ENCODE results near the gene NOS3.
A peak's percentile ranks its signal among the peaks of the same experiment; 100 is the strongest.
"Not testable (repeated sequence)": the region's sequence is repeated elsewhere in the genome, so short reads cannot be mapped to it uniquely, and the experiment has no call there.

NOS3 gene

GRCh38 chr7:151019130-151019447 lies 28.3 kb downstream of the NOS3 start:
- DNase-seq = no peak

DNA sequence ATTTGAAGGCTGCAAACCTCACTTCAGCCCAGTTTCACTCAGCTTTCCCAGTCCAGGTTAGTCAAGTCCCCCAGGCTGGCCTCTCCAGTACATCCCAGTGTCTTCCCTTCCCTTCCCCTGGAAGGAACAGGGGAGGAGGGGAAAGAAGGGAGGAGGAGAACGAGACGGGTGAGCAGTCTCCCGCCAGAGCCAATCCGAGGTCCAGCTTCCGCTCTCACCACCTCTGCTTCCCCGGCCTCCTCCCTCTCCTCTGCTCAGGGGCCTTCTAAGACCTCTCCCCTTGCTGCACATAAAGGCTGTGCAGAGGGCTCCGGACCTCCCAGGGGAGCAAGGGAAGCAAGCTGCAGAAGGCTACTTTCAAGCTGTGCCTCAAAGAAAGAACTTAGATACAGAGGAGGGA lies 29.4 kb downstream of the NOS3 start:
- DNase-seq = no peak

GRCh38 chr7:151023232-151023631 lies 32.4 kb downstream of the NOS3 start:
- no peak for DNase-seq

- no peak for DNase-seq
Observed at GRCh38 chr7:151024435-151025056, 33.7 kb downstream of the NOS3 start, which contains the start of gene ATG9B. Gene ATG9B, minus strand, starts transcription at chr7:151024494. Its CDS starts 71 bp downstream, at chr7:151024423.

DNA sequence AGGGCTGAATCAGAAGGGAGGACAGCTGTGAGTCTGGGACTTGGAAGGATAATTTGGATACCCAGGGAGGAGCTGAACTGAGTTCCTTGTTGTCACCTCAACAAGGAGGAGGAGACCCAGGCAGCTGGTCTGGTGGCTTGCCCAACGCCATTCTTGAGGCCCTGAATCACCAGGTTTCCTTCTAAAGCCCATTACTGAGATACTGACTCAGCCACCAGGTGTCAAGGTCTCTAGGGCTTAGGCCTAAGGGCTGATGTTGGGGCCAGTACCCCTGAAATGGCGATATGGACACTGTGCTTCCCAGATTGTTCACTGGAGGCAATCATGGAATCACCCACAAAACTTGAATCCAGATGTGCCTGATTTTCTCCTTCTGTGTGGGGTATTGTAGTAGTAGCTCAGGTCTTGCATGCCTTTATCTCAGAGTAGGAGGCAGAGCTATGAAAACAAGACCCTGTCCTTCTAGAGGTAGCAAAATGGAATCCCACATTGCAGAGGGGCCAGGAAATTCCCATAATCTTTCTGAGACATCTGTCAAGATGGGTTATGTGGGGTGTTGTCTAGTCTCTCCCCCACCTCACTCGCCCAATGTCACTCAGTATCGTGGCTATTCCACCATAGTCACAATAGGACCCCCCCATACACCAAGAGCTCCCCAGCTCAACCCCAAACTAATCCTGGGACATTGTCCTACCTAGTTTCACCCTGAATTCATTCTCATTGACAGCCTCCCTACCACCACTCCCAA lies 35.3 kb downstream of the NOS3 start:
- DNase-seq = no peak

DNA sequence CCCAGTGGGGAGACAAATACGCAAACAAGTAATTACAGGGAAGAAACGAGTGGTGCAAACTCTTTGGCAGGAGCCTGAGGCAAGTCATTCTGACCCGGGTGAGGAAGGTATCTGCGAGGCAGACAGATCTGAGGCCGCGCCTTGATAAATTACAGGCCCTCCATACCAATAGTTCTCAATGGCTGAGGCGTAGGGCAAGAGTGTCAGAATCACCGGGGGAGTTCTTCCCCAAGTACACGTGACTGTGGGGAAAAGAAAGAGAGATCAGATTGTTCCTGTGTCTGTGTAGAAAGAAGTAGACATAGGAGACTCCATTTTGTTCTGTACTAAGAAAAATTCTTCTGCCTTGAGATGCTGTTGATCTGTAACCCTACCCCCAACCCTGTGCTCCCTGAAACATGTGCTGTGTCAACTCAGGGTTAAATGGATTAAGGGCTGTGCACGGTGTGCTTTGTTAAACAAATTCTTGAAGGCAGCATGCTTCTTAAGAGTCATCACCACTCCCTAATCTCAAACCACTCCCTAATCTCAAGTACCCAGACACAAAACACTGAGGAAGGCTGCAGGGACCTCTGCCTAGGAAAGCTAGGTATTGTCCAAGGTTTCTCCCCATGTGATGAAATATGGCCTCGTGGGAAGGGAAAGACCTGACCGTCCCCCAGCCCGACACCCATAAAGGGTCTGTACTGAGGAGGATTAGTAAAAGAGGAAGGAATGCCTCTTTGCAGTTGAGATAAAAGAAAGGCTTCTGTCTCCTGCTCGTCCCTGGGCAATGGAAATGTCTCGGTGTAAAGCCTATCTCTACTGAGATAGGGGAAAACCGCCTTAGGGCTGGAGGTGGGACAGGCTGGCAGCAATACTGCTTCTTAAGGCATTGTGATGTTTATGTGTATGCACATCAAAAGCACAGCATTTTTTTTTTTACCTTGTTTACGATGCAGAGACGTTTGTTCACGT lies 36.2 kb downstream of the NOS3 start:
- DNase-seq = not testable (repeated sequence)

DNA sequence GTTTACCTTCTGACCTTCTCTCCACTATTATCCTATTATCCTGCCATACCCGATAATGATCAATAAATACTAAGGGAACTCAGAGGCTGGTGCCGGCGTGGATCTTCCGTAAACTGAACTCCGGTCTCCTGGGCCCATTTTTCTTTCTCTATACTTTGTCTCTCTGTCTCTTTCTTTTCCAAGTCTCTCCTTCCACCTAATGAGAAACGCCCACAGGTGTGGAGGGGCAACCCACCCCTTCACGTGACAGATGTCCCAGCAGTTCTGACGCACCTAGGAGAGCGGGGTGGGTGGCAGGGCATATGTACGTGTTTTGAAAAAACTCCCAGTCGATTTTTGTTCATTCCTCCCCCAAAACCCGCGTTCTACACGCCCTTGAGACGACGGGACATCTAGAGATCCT lies 36.9 kb downstream of the NOS3 start:
- DNase-seq = not testable (repeated sequence)

- peak; percentile 97 for DNase-seq
Observed at GRCh38 chr7:151028131-151028947, 37.5 kb downstream of the NOS3 start, which contains the start of gene ABCB8. Gene ABCB8, plus strand, starts transcription at chr7:151028450. Its CDS starts 66 bp downstream, at chr7:151028516.

DNA sequence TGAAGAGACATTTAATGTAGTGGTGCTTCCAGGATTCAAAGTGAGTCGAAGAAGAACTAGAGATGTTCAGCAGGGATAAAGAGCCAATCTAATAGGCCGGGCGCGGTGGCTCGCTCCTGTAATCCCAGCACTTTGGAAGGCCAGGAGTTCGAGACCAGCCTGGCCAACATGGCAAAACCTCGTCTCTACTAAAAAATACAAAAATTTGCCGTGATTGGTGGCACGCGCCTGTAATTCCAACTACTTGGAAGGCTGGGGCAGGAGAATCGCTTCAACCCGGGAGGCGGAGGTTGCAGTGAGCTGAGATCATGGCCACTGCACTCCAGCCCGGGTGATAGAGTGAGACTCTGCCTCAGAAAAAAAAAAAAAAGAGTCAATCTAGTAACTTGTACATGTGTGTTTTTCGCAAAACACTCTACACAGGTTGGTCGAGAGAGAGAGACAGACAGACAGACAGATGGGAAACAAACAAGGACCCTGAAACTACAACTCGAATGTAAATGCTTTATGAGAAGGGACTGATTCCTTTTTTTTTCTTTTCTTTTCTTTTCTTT lies 38.2 kb downstream of the NOS3 start:
- no peak for DNase-seq

DNA sequence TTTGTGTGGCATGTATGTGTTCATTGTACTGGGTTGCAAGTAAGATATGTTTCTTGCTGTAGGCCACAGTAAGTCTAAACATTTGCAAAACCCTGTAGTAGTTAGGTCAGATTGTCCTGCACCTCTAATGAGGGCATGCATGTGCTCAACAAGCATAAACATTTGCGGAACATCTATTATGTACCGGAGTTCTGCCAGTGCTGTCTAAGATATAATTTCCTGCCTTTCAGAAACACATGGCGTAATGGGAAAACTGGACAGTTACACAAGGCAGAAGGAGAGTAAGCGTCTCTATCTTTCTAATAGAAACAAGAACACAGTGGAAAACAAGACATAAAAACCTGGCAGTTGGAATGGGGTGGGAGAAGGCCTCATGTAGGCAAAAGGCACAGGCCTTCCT lies 40.2 kb downstream of the NOS3 start:
- DNase-seq = no peak

DNA sequence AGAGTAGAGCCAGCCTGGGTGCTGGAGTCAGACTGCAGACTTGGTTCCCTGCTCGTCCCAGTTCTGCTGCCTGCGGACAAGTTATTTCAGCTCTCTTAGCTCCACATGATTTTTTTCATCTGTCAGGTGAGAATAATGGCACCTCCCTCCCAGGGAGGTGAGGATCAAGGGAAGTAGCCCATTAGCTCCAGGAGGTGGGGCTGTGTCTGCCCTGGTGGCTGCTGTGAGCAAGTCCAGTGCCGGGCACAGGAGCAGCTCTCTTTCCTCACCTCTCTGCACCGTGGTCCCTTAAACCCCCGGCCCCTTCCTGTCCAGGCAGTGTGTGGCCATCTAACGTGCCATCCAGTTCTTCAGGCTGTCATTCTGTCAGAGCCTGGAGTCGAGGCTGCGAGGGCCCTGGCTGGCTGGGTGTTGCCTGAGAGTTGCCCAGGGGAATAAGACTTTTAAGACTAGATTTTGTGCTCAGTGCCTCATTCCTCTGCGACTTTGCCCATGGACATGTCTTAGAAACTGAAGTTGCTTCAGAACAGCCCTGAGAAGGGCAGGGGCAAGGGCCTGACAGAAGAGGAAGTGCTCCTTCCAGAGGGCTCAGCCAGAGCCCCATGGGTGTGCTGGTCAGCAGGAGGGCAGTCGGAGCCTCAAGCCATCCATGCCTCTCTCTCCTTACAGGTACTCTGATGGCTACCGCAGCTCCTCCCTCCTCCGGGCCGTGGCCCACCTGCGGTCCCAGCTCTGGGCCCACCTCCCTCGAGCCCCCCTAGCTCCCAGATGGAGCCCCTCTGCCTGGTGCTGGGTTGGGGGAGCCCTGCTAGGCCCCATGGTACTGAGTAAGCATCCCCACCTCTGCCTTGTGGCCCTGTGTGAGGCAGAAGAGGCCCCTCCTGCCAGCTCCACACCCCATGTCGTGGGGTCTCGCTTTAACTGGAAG lies 42.4 kb downstream of the NOS3 start:
- no peak for DNase-seq

- no peak for DNase-seq
Observed at GRCh38 chr7:151033864-151034249, 43.0 kb downstream of the NOS3 start.

GRCh38 chr7:151034312-151035025 lies 43.7 kb downstream of the NOS3 start:
- DNase-seq = no peak

- no peak for DNase-seq
Observed at GRCh38 chr7:151035026-151035717, 44.4 kb downstream of the NOS3 start.

GRCh38 chr7:151035902-151036301 lies 45.1 kb downstream of the NOS3 start:
- no peak for DNase-seq

DNA sequence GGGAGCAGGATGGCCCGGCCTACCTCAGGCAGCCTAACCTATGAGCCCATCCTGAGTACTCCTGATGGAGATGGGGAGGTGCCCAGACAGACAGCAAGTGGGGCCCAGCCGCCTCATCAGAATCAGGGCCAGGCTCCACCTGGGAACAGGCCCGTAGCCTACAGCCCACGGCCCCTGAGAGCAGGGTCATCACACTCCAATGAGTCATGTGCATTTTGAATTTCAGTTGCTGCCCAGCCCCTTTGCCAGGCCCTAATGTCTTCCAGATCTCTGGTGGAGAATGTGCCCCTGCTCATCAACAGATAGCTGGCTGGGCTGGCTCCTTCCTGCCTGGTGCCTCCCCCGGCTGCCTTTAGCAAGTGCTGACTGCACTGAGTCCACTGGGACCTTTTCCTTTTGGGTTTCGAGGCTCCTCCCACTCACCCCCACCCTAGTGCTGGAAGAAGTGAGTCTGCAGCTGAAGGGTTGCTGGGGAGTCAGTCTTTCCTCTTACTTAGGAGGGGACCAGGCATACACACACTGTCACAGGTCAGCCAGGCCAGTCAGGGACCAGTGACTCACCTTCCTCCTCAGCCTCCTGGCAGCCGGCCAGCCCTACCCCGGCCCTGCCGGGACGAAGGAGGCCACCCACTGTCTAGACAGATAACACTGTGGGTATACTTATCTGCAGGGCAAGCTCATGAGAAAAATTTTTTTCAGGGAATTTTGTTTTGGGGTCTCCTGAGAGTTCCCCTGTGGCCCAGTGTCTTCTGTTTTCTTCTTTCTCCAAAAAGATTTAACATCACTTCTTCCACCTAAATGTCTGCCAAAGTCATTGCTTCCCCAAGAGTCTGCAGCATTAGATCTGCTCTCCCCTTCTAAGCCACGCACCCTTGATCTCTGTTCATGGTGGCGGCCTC lies 48.4 kb downstream of the NOS3 start:
- DNase-seq = peak; percentile 77

GRCh38 chr7:151039850-151040548 lies 49.2 kb downstream of the NOS3 start:
- DNase-seq = no peak

Measured in GOT3 (cell line).